Keratinocyte (primary cell): ENCODE measurements around the gene C6orf118. TPM values are rescaled to one million over a fixed set of nuclear protein-coding genes. Genes with fewer than 3 reads are reported as not detected.

Experiments used
- DNase-seq: peaks from one replicate; pipeline ENCODE4 v3.0.0-alpha.2; 2011; ENCODE audit warnings: low read depth, missing footprints, low spot score
- FAIRE-seq: peaks from 2 replicates; lab custom pipeline; 2011; peaks lifted over from hg19 to GRCh38; lab: Jason Lieb, UNC
- H2AFZ ChIP-seq: 2 replicates; pipeline ENCODE4 v1.6.0; 2012; ENCODE audit warnings: low read length, control low read depth, inconsistent platforms; ENCODE audit not compliant: control insufficient read depth
- H3K27ac ChIP-seq: 2 replicates; pipeline ENCODE4 v1.5.1; 2011; ENCODE audit warnings: low read length; ENCODE audit not compliant: control insufficient read depth, insufficient read depth
- H3K27me3 ChIP-seq: 3 replicates; pipeline ENCODE4 v1.6.0; 2011; ENCODE audit warnings: low read length; ENCODE audit not compliant: control insufficient read depth, insufficient read depth; ENCODE audit errors: extremely low read depth
- H3K36me3 ChIP-seq, 2 experiments: 2 replicates in 1 of 2; 3 replicates in 1 of 2; pipeline ENCODE4 v1.5.1; 2011; ENCODE audit warnings: low read length in 2 of 2, mild to moderate bottlenecking in 1 of 2; ENCODE audit not compliant: control insufficient read depth in 2 of 2, insufficient read depth in 2 of 2; ENCODE audit errors: extremely low read depth in 1 of 2
- H3K4me1 ChIP-seq: 3 replicates; pipeline ENCODE4 v1.5.1; 2011; ENCODE audit warnings: low read length; ENCODE audit not compliant: control insufficient read depth, insufficient read depth; ENCODE audit errors: extremely low read depth
- H3K4me2 ChIP-seq: 3 replicates; pipeline ENCODE4 v1.6.0; 2011; ENCODE audit warnings: low read depth, low read length; ENCODE audit not compliant: control insufficient read depth, insufficient read depth; ENCODE audit errors: extremely low read depth
- H3K4me3 ChIP-seq, 3 experiments: fragments of 200-600 bp in 1 of 3; sonication (generic) in 1 of 3; 2 replicates in 2 of 3; 3 replicates in 1 of 3; pipeline ENCODE4 v1.5.1; 2011 to 2016; ENCODE audit warnings: low read length in 3 of 3, mild to moderate bottlenecking in 3 of 3, control low read depth in 2 of 3, inconsistent platforms in 1 of 3, low read depth in 1 of 3, mixed read lengths in 1 of 3, mixed run types in 1 of 3, moderate library complexity in 1 of 3; ENCODE audit not compliant: control insufficient read depth in 2 of 3, insufficient read depth in 2 of 3; ENCODE audit errors: extremely low read depth in 1 of 3
- H3K79me2 ChIP-seq: 2 replicates; pipeline ENCODE4 v1.6.0; 2012; ENCODE audit warnings: low read length; ENCODE audit not compliant: control insufficient read depth, insufficient read depth
- H3K9ac ChIP-seq: 3 replicates; pipeline ENCODE4 v1.6.0; 2011; ENCODE audit warnings: low read length; ENCODE audit not compliant: control insufficient read depth, insufficient read depth; ENCODE audit errors: extremely low read depth
- H3K9me1 ChIP-seq: 3 replicates; pipeline ENCODE4 v1.6.0; 2011; ENCODE audit warnings: low read length; ENCODE audit not compliant: control insufficient read depth, insufficient read depth; ENCODE audit errors: extremely low read depth
- H3K9me3 ChIP-seq: 2 replicates; pipeline ENCODE4 v1.5.1; 2012; ENCODE audit warnings: low read depth, low read length; ENCODE audit not compliant: control insufficient read depth
- H4K20me1 ChIP-seq: 3 replicates; pipeline ENCODE4 v1.6.0; 2011; ENCODE audit warnings: low read length; ENCODE audit not compliant: control insufficient read depth, insufficient read depth; ENCODE audit errors: extremely low read depth
- CTCF ChIP-seq, 3 experiments: IDR thresholded peaks in 1 of 3; conservative IDR thresholded peaks in 1 of 3; optimal IDR thresholded peaks in 1 of 3; 2 replicates in 2 of 3; 3 replicates in 1 of 3; pipeline versions ENCODE3 to v1.5.1; 2011; ENCODE audit warnings: low read length in 3 of 3, mild to moderate bottlenecking in 3 of 3, moderate library complexity in 2 of 3, control low read depth in 1 of 3, inconsistent platforms in 1 of 3; ENCODE audit not compliant: insufficient read depth in 2 of 3; ENCODE audit errors: extremely low read depth in 1 of 3
- EZH2 ChIP-seq: IDR thresholded peaks from one replicate; pipeline ENCODE4 v1.6.1; 2012; ENCODE audit warnings: inconsistent platforms, mild to moderate bottlenecking, low read length, moderate library complexity
- dilution Hi-C: fragments of 300-500 bp; cut with MboI; formaldehyde crosslinking; loops from one replicate; pipeline ENCODE4 v1.7.0; 2020; ENCODE audit warnings: low sequenced_read_pairs; ENCODE audit not compliant: extremely low pct_ligation_motif_present
- polyA plus RNA-seq, 5 experiments: library from polyadenylated mRNA; depleted of rRNA in 3 of 5; stranded (reverse) in 3 of 5; stranded (forward) in 1 of 5; unstranded in 1 of 5; fragments of >200 nt; gene quantifications; 1 replicate in 1 of 5; 2 replicates in 3 of 5; 3 replicates in 1 of 5; pipeline versions ENCODE4 v1.2.1 to v1.2.3, GENCODE V29; 2011 to 2012; ENCODE audit warnings: missing spikeins in 2 of 5, low read depth in 1 of 5, low replicate concordance in 1 of 5

C6orf118 gene
- polyA plus RNA-seq, 1 donor (not counting 4 experiments of a cell fraction or from before 2014, with no cell fraction given), result not detected

GRCh38 chr6:165292657-165293056, 16.7 kb downstream of the C6orf118 start:
- no peak overlapping the region for H3K9ac ChIP-seq
- no peak overlapping the region for H3K4me2 ChIP-seq
- no peaks in the 10 kb centered on the region for H4K20me1 ChIP-seq
- no peaks in the 10 kb centered on the region for H3K36me3 ChIP-seq
- no peak for TF ChIP-seq EZH2
- TF ChIP-seq CTCF (optimal IDR thresholded peaks at IDR 0.05 in 1 of 3, IDR thresholded peaks at IDR 0.05 in 1 of 3, conservative IDR thresholded peaks at IDR 0.05 in 1 of 3; ENCODE audit: extremely low read depth in 1 of 3, insufficient read depth in 2 of 3, low read length in 3 of 3), result no peak
- H3K9me1 ChIP-seq, result no peaks in the 10 kb centered on the region
- no peaks in the 10 kb centered on the region for H3K9me3 ChIP-seq
- H2AFZ ChIP-seq, result no peak overlapping the region
- no peak for FAIRE-seq
- H3K79me2 ChIP-seq, result no peaks in the 10 kb centered on the region
- no peak overlapping the region for H3K27ac ChIP-seq
- DNase-seq, result no peak
- dilution Hi-C loops, result no loop called here
- no peaks in the 10 kb centered on the region for H3K4me1 ChIP-seq
- H3K27me3 ChIP-seq, result no peaks in the 10 kb centered on the region
- no peak overlapping the region for H3K4me3 ChIP-seq

GRCh38 chr6:165274611-165275010, 34.8 kb downstream of the C6orf118 start:
- no peaks in the 10 kb centered on the region for H3K4me1 ChIP-seq
- TF ChIP-seq EZH2, result no peak
- TF ChIP-seq CTCF (optimal IDR thresholded peaks at IDR 0.05 in 1 of 3, IDR thresholded peaks at IDR 0.05 in 1 of 3, conservative IDR thresholded peaks at IDR 0.05 in 1 of 3; ENCODE audit: extremely low read depth in 1 of 3, insufficient read depth in 2 of 3, low read length in 3 of 3), result no peak
- no peaks in the 10 kb centered on the region for H3K9me1 ChIP-seq
- DNase-seq, result no peak
- H3K4me3 ChIP-seq, result no peak overlapping the region
- H3K9ac ChIP-seq, result no peak overlapping the region
- no peaks in the 10 kb centered on the region for H3K79me2 ChIP-seq
- dilution Hi-C loops, result no loop called here
- H3K27ac ChIP-seq, result no peak overlapping the region
- H3K9me3 ChIP-seq, result peaks cover 2% of the 10 kb centered on the region
- H4K20me1 ChIP-seq, result no peaks in the 10 kb centered on the region
- no peak overlapping the region for H2AFZ ChIP-seq
- FAIRE-seq, result no peak
- H3K27me3 ChIP-seq, result no peaks in the 10 kb centered on the region
- no peaks in the 10 kb centered on the region for H3K36me3 ChIP-seq
- no peak overlapping the region for H3K4me2 ChIP-seq
